Measurements from ENCODE around the gene FBXW7.

FBXW7 gene

DNA sequence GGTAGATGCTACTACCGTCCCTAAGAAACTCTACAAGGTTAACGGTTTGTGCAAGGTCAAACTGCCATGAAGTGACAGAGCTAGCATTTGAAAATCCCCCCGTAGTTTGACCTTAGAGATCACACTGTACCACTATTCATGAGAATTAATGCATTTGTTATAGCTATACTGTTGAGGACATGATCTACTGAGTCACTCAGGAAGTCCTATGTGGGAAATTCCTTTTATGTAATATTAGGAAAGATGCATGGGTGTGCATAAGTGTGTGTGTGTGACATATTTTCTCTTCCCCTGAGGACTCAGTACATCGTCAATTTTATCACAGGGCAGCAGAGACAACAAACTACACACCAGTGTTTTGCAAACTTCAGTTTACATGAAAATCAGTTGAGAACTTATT, 141.1 kb downstream of the FBXW7 start:
- Mint-ChIP-seq H3K4me3 (no peak overlapping the region), H3K9me3 (no peaks in the 10 kb centered on the region), H3K27ac (no peak overlapping the region), H3K4me1 (peaks cover 23% of the 10 kb centered on the region), H3K27me3 (no peaks in the 10 kb centered on the region), H3K36me3 (peaks cover 22% of the 10 kb centered on the region)
- DNase-seq (ENCODE audit: low spot score in 2 of 2) = no peak
- no peak for ATAC-seq (ENCODE audit: low read depth)

DNA sequence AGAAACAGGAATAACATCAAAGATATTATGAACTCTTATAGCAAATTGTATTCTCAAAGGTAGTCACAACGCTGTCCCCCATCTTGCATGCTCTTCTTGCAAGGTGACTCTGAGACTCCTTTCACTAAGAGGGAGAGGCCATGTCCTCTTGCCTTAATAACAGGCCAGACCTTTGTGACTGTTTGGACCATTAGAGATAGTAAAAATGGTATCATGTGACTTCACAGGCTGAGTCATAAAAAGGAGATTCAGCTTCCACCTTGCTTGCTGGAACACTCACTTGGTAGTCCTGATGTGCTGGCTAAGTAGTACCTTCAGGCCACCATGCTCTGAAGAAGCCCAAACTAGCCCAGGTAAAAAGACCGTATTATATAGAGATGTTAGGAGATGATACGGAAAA, 143.8 kb downstream of the FBXW7 start:
- no peak for ATAC-seq (ENCODE audit: low read depth)
- Mint-ChIP-seq H3K9me3 (no peaks in the 10 kb centered on the region), H3K27me3 (no peaks in the 10 kb centered on the region), H3K36me3 (peaks cover 25% of the 10 kb centered on the region), H3K4me1 (peaks cover 19% of the 10 kb centered on the region), H3K27ac (no peak overlapping the region), H3K4me3 (no peak overlapping the region)
- DNase-seq (ENCODE audit: low spot score in 2 of 2) = no peak

DNA sequence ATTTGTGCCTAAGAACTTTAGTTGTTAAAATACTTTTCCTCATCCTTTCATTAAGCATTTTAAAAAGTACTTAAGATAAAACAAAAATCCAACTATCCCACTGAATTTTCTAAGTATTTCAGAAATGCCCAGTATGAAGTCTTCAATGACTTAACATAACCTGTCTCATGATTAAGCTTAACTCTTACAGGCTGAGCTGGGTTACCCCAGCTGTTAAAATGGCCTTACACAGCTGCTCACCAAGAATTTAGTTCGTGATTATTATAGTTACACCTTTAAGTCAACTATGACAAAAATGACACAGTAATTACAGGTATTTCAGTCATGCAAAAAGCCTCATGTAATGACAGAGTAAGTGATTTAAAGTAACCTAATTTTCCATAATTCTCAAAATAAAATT, 145.7 kb downstream of the FBXW7 start:
- peaks cover 14% of the 10 kb centered on the region for H3K36me3 Mint-ChIP-seq
- DNase-seq (ENCODE audit: low spot score in 2 of 2) (no peak), ATAC-seq (ENCODE audit: low read depth) (no peak)
- no peak overlapping the region for H3K4me3 Mint-ChIP-seq
- H3K27me3 Mint-ChIP-seq = no peaks in the 10 kb centered on the region
- no peaks in the 10 kb centered on the region for H3K9me3 Mint-ChIP-seq
- H3K4me1 Mint-ChIP-seq = peaks cover 9% of the 10 kb centered on the region
- no peak overlapping the region for H3K27ac Mint-ChIP-seq

DNA sequence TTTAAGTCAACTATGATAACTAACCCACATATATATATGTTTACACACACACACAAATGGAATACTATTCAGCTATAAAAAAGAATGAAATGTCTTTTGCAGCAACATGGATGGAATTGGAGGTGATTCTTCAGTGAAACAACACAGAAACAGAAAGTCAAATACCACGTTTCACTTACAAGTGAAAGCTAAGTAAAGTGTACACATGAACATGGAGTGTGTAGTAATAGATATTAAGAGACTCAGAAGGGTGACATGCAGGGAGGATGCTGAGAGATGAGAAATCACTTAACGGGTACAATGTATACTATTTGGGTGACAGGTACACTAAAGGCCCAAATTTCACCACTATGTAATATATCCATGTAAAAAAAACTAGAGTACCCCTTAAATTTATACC, 146.5 kb downstream of the FBXW7 start:
- DNase-seq (ENCODE audit: low spot score in 2 of 2) (no peak), ATAC-seq (ENCODE audit: low read depth) (no peak)
- no peaks in the 10 kb centered on the region for H3K9me3 Mint-ChIP-seq
- peaks cover 14% of the 10 kb centered on the region for H3K36me3 Mint-ChIP-seq
- no peak overlapping the region for H3K4me3 Mint-ChIP-seq
- no peaks in the 10 kb centered on the region for H3K27me3 Mint-ChIP-seq
- peaks cover 8% of the 10 kb centered on the region for H3K4me1 Mint-ChIP-seq
- no peak overlapping the region for H3K27ac Mint-ChIP-seq

DNA sequence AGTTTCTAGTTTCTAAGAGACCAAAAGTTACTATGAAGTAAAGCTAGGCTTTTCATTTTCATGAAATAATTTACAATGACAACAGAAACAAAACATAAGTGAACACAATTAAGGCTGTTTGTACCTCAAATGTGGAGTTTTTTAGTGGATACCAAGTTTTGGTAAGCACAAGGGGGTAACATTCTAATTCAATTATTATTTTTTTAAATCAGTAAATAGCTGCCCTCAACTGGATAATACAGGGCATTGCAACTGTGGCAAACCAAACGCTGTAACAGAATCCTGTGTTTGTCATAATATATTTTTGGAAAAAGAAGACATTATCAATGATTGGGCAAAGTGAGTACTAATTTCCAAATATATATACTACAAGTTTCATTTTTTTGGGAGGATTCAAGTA, 150.3 kb downstream of the FBXW7 start:
- DNase-seq (ENCODE audit: low spot score in 2 of 2) = no peak
- H3K9me3 Mint-ChIP-seq = peaks cover 3% of the 10 kb centered on the region

DNA sequence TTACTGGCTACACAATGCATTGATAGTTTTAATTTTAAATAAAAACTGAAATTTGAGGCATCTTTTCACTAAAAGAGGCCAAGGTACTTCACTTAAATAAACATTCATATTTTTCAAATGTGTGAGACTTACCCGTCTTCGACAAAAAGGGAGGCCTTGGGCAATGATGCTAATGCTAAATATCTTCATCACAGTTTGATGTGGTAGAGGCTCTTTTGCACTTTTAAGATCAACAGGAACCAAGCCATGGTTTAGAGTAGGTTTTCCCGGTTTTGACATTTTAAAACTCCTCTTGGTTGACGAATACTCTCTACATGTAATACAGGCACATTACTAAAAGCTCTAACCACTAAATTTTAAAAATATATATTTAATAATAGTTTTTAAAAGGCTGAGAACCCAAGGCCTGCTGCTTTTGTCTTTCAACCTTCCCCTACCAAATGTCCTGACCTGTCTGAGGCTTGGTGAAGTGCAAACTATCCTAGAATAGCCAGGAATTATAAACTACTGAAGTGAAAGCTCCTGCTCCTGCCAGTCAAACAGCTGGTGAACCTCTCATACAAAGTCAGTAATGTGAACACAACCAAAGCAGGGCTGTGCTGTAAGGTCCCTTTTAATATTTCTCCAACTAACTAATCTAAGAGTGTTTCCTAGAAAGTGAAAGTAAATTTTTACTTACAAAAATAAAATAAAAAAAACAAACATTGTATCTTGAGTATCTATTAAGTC, 153.7 kb downstream of the FBXW7 start:
- H3K9me3 Mint-ChIP-seq = peaks cover 3% of the 10 kb centered on the region
- H3K4me1 Mint-ChIP-seq = peaks cover 9% of the 10 kb centered on the region
- ATAC-seq (ENCODE audit: low read depth) = no peak
- H3K27ac Mint-ChIP-seq = peak overlapping the region; percentile 55
- H3K4me3 Mint-ChIP-seq = no peak overlapping the region
- peaks cover 4% of the 10 kb centered on the region for H3K36me3 Mint-ChIP-seq
- no peaks in the 10 kb centered on the region for H3K27me3 Mint-ChIP-seq
- no peak for DNase-seq (ENCODE audit: low spot score in 2 of 2)

More for the DNA sequence above, 150.3 kb downstream of the FBXW7 start:
- Mint-ChIP-seq H3K27ac (no peak overlapping the region), H3K4me1 (peaks cover 9% of the 10 kb centered on the region), H3K36me3 (peaks cover 7% of the 10 kb centered on the region), H3K27me3 (no peaks in the 10 kb centered on the region), H3K4me3 (no peak overlapping the region)
- no peak for ATAC-seq (ENCODE audit: low read depth)

DNA sequence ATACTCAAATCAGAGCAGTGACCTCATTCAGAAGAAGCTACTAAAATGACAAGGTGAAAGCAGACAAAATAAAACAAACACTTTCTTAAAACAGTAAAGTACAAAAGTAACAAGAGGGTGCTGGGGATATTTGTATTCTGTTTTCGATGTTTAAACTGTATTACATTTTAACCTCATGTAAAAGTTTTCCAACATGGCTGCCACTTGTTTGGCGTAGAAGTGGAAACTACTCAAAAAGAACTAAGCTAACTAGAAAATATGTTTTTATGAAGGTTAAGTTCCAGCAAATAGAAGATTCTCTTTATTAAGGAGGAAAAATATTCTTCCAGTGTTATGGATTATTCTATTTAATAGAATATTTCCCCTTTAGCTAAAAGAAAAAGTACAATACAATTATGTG, 155.0 kb downstream of the FBXW7 start:
- Mint-ChIP-seq H3K9me3 (peaks cover 3% of the 10 kb centered on the region), H3K4me3 (no peak overlapping the region), H3K36me3 (peaks cover 4% of the 10 kb centered on the region), H3K27me3 (no peaks in the 10 kb centered on the region), H3K27ac (no peak overlapping the region), H3K4me1 (peaks cover 9% of the 10 kb centered on the region)
- ATAC-seq (ENCODE audit: low read depth) = no peak
- no peak for DNase-seq (ENCODE audit: low spot score in 2 of 2)

DNA sequence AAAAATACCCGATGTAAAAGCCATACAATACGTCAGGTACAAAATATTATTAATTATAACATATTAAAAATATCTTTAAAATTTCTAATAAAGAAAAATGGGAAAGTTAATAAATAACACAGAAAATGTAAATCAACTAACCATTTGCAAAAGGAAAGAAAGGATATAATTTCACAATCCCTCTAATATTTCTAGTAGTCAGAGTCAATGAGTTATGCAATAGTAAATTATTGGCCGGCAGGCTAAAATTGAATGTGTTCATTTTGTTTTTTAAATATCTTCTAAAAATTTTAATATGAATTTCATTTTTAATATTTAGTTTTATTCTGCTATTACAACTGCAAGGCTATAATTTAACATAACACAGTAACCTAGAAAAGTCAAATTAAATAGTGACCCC, 155.7 kb downstream of the FBXW7 start:
- H3K4me3 Mint-ChIP-seq = no peak overlapping the region
- H3K36me3 Mint-ChIP-seq = peaks cover 4% of the 10 kb centered on the region
- no peak overlapping the region for H3K27ac Mint-ChIP-seq
- H3K9me3 Mint-ChIP-seq = peaks cover 3% of the 10 kb centered on the region
- ATAC-seq (ENCODE audit: low read depth) = no peak
- H3K4me1 Mint-ChIP-seq = peaks cover 9% of the 10 kb centered on the region
- no peaks in the 10 kb centered on the region for H3K27me3 Mint-ChIP-seq
- DNase-seq (ENCODE audit: low spot score in 2 of 2) = no peak

DNA sequence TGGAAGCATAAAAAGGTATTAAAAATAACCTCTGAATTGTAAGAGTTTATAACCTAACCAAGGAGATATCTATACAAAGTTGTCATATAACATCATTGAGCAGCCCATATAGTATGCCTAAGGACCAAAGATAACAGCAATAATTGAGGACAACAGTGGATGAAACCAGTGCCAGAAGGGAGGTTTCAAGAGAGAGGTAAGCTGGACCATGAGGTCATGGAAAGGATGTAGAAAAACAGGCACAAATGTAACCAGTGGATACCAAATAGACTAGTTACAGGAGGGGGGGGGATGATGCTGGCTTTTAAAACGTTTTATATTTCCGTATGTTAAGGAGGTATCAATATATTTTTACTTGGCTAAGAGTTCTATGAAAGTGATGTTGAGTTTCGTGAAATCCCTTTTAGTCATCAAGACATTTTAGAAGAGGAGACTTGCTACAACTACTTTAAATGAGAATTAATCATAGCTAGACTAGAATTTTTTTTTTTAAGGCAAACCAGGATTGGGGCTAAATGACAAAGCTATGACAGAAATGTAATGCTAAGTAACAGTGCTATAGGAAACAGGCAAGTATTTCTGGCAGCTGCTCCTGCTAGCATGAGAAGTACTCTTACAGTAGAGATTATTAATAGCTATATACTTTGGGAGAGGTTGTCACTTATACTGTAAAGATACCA, 161.1 kb downstream of the FBXW7 start:
- no peak for ATAC-seq (ENCODE audit: low read depth)
- Mint-ChIP-seq H3K9me3 (no peaks in the 10 kb centered on the region), H3K4me3 (no peak overlapping the region), H3K4me1 (peaks cover 8% of the 10 kb centered on the region), H3K27ac (no peak overlapping the region), H3K36me3 (no peaks in the 10 kb centered on the region), H3K27me3 (no peaks in the 10 kb centered on the region)
- no peak for DNase-seq (ENCODE audit: low spot score in 2 of 2)

DNA sequence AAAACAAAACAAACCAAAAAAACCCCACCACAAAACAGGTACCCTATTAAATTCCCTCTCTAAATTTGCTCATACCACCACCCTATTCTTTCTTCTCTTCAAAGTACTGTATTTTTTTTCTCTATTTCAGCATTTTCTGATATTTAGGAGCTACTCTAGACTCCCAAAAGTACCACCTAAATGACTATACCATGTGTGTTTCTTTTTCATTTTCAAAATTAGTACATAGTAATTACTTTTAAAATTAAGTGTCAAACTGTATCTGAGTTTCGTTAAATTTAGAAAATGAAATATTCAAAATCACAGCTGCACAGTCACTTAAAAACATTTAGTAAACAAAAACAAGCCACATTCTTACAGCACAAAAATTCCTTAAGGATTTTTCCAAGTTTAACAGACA, 161.7 kb downstream of the FBXW7 start:
- Mint-ChIP-seq H3K9me3 (no peaks in the 10 kb centered on the region), H3K36me3 (no peaks in the 10 kb centered on the region), H3K27me3 (no peaks in the 10 kb centered on the region), H3K4me1 (peaks cover 9% of the 10 kb centered on the region), H3K27ac (no peak overlapping the region), H3K4me3 (no peak overlapping the region)
- ATAC-seq (ENCODE audit: low read depth) = no peak
- DNase-seq (ENCODE audit: low spot score in 2 of 2) = no peak

DNA sequence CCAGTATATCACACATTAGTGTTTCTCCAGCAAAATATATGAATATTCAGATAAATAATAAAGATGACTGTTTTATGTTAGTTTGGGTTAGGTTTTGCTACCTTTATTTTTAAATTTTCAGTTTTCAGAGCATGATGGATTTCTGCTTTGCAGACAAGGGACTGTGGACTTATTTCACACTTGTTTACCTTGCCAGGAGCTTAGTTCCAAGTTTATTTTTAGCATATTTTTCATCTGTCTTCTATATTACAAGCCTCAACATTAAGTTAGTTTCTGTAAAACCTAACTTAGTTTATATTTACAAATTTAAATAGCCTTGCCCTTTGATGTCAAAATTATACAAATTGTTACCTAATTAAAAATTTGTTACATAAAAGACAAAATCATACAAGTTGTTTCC, 163.4 kb downstream of the FBXW7 start:
- DNase-seq (ENCODE audit: low spot score in 2 of 2) = no peak
- H3K36me3 Mint-ChIP-seq = peaks cover 4% of the 10 kb centered on the region
- H3K4me3 Mint-ChIP-seq = no peak overlapping the region
- no peak overlapping the region for H3K27ac Mint-ChIP-seq
- H3K9me3 Mint-ChIP-seq = no peaks in the 10 kb centered on the region
- peaks cover 8% of the 10 kb centered on the region for H3K4me1 Mint-ChIP-seq
- no peaks in the 10 kb centered on the region for H3K27me3 Mint-ChIP-seq
- ATAC-seq (ENCODE audit: low read depth) = no peak

DNA sequence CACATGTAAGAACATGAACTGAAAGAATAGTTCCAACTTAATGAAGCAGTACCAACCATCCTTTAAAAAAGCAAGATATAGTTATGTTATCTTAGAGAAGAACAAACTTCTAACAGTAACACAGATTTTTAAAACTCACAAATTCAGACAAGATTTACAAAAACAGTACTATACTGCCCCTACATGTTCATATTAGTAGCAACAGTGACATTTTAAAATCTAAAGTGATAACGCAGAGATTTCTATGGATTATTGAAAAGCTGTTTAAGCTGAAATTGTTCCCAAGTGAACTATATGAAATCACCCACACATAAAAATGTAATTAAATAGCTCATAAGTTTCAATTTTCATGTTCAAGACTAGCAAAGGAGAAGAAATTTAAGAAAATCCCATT, 166.0 kb downstream of the FBXW7 start:
- no peaks in the 10 kb centered on the region for H3K27me3 Mint-ChIP-seq

DNA sequence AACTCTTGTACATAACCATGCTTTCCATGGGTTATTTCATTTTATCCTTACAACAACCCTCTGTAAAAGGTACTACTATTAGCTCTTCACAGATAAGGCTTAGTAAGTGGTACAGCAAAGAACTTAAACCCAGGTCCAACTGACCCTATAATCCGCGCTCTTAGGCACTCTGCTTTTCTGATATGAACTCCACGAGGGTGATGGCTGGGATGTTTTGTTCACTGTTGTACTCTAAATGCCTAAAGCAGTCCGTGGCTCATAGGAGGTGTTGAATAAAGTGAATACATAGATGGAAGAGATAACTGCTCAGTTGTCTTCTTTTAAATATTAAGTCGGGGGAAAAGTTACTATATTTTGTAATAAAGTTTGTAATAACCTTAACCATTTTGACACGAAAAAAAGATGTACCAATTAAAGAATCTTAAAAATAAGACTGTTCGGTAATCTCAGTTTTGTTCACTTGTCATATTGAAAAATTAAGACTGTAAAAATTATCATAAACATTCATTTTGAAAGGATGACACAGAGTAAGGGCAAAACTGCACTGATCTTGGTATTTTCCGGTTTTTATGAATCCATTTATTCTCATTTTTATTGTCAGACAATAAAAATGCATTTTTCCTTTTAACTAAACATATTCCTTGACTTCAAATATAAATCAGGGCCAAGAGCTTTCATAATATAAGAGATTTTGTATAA, 166.5 kb downstream of the FBXW7 start:
- Mint-ChIP-seq H3K4me1 (peaks cover 13% of the 10 kb centered on the region), H3K36me3 (peaks cover 21% of the 10 kb centered on the region), H3K27ac (peak overlapping the region; percentile 5), H3K9me3 (no peaks in the 10 kb centered on the region), H3K27me3 (no peaks in the 10 kb centered on the region), H3K4me3 (no peak overlapping the region)
- ATAC-seq (ENCODE audit: low read depth) (no peak), DNase-seq (ENCODE audit: low spot score in 2 of 2) (no peak)

More for the DNA sequence above, 166.0 kb downstream of the FBXW7 start:
- Mint-ChIP-seq H3K4me3 (no peak overlapping the region), H3K36me3 (peaks cover 19% of the 10 kb centered on the region), H3K9me3 (no peaks in the 10 kb centered on the region), H3K27ac (no peak overlapping the region), H3K4me1 (peaks cover 13% of the 10 kb centered on the region)
- DNase-seq (ENCODE audit: low spot score in 2 of 2) (no peak), ATAC-seq (ENCODE audit: low read depth) (no peak)

DNA sequence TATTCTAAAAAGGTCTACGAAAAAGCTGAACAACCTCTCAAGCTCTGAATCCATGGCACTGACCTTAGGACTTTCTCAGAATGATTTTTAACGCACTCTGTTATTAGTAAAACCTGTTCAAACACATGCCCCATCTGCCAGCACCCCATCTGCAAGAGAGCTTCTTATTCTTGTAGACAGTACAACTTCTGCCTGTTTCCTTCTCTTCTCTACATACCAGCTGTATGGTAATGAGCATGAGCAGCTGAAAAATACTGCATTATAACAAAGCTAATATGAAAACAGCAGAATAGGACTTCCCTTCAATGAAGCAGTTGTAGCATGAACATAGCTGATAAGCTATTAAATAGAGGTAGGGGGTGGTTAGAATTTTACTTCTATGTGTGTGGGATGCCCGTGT, 167.9 kb downstream of the FBXW7 start:
- Mint-ChIP-seq H3K36me3 (peaks cover 21% of the 10 kb centered on the region), H3K4me3 (no peak overlapping the region), H3K27me3 (no peaks in the 10 kb centered on the region), H3K4me1 (peaks cover 10% of the 10 kb centered on the region), H3K27ac (no peak overlapping the region), H3K9me3 (no peaks in the 10 kb centered on the region)
- DNase-seq (ENCODE audit: low spot score in 2 of 2) (no peak), ATAC-seq (ENCODE audit: low read depth) (no peak)

Data from memory B cell (primary cell).